Natural killer cell (primary cell): Measurements from ENCODE around the gene C4A. TPM values are rescaled to one million over a fixed set of nuclear protein-coding genes. Genes with fewer than 3 reads are reported as not detected.

Experiments used
- ATAC-seq, 3 donors: fragments of 150-1000 bp in 2 of 3; fragments of 200-7000 bp in 1 of 3; cut with Tn5 transposase; 1 replicate in 1 of 3; 2 replicates in 2 of 3; pipeline ENCODE4 v1.10.0; 2021; ENCODE audit warnings: mild to moderate bottlenecking in 2 of 3, moderate library complexity in 2 of 3
- DNase-seq, 2 donors: peaks; one replicate each; pipeline versions ENCODE4 v3.0.0 to v3.0.0-alpha.2; 2013 to 2021; ENCODE audit warnings: mixed read lengths in 1 of 2
- H3K27ac ChIP-seq: one replicate; pipeline ENCODE4 v1.5.1; 2013; ENCODE audit warnings: mild to moderate bottlenecking, low read length
- H3K27me3 ChIP-seq: one replicate; pipeline ENCODE4 v1.6.1; 2013; ENCODE audit warnings: low read length; ENCODE audit not compliant: control insufficient read depth, insufficient read depth
- H3K36me3 ChIP-seq: one replicate; pipeline ENCODE4 v1.6.1; 2013; ENCODE audit warnings: low read length; ENCODE audit not compliant: control insufficient read depth, insufficient read depth
- H3K4me1 ChIP-seq: one replicate; pipeline ENCODE4 v1.6.1; 2013; ENCODE audit warnings: low read length; ENCODE audit not compliant: control insufficient read depth, insufficient read depth
- H3K4me3 ChIP-seq: one replicate; pipeline ENCODE4 v1.5.1; 2013; ENCODE audit warnings: low read length
- H3K9me3 ChIP-seq: one replicate; pipeline ENCODE4 v1.6.1; 2013; ENCODE audit warnings: low read length; ENCODE audit not compliant: control insufficient read depth, insufficient read depth
- H3K27ac Mint-ChIP-seq, 2 donors: one replicate each; pipeline ENCODE4 v1.8.0; 2022; ENCODE audit warnings: mild to moderate bottlenecking in 2 of 2, mixed read lengths in 2 of 2, moderate library complexity in 1 of 2
- H3K27me3 Mint-ChIP-seq, 2 donors: one replicate each; pipeline ENCODE4 v1.8.0; 2022; ENCODE audit warnings: low read depth in 2 of 2, mixed read lengths in 2 of 2
- H3K36me3 Mint-ChIP-seq: one replicate; pipeline ENCODE4 v1.8.0; 2022; ENCODE audit warnings: mixed read lengths
- H3K4me1 Mint-ChIP-seq, 2 donors: one replicate each; pipeline ENCODE4 v1.8.0; 2022; ENCODE audit warnings: mixed read lengths in 2 of 2
- H3K4me3 Mint-ChIP-seq: one replicate; pipeline ENCODE4 v1.8.0; 2022; ENCODE audit warnings: mild to moderate bottlenecking, moderate library complexity, mixed read lengths
- H3K9me3 Mint-ChIP-seq, 2 donors: one replicate each; pipeline ENCODE4 v1.8.0; 2022; ENCODE audit warnings: mixed read lengths in 2 of 2
- CTCF ChIP-seq: fragments of 200-600 bp; IDR thresholded peaks from one replicate; pipeline ENCODE4 v1.8.0; 2022; ENCODE audit warnings: antibody characterized with exemption
- WGBS: methylation state at CpG from one replicate; pipeline ENCODE4 v1.1.7; 2013; ENCODE audit warnings: missing lambda C conversion rate; ENCODE audit not compliant: insufficient coverage; 5-methylcytosine and 5-hydroxymethylcytosine counted together
- intact Hi-C: fragments of 100-400 bp; cut with micrococcal nuclease; formaldehyde crosslinking; loops from one replicate; pipeline ENCODE4 v1.14.2; 2022
- total RNA-seq, 4 donors: library from RNA; stranded (reverse); fragments of 120-200 nt in 1 of 4; gene quantifications; one replicate each; pipeline versions ENCODE4 v1.2.3 to v1.2.4, GENCODE V29; 2013 to 2022

Gene C4A
- total RNA-seq, 3 donors from 2014 or later (not counting 1 experiment from before 2014, with no cell fraction given), result 5.0 to 8.2 (median 5.4) TPM

GRCh38 chr6:31967926-31968320, 13.9 kb upstream of the C4A start:
- no peaks in the 10 kb centered on the region for H3K9me3 Mint-ChIP-seq
- no peaks in the 10 kb centered on the region for H3K9me3 ChIP-seq
- peaks cover 20% of the 10 kb centered on the region for H3K4me1 ChIP-seq
- no peak for DNase-seq
- H3K4me3 Mint-ChIP-seq, result no peak overlapping the region
- H3K27me3 ChIP-seq, result no peaks in the 10 kb centered on the region
- H3K36me3 Mint-ChIP-seq, result peaks cover 7% of the 10 kb centered on the region
- peaks cover 12 to 32% of the 10 kb centered on the region in 2 donors for H3K4me1 Mint-ChIP-seq
- no peaks in the 10 kb centered on the region for H3K27me3 Mint-ChIP-seq
- peak overlapping the region in 1 of 2 donors; percentile 76 for H3K27ac Mint-ChIP-seq
- intact Hi-C loops, result no loop called here
- H3K4me3 ChIP-seq, result no peak overlapping the region
- H3K36me3 ChIP-seq, result peaks cover 74% of the 10 kb centered on the region
- no peak overlapping the region for H3K27ac ChIP-seq
- TF ChIP-seq CTCF, result no peak
- no peak for ATAC-seq
- WGBS, result 90% methylated on average over 3 of the region's 3 CpGs

- no peak for DNase-seq
- intact Hi-C loops, result no loop called here
These were observed 13.5 kb upstream of the C4A start for GRCh38 chr6:31968326-31968725.

GRCh38 chr6:31968791-31969711, 12.8 kb upstream of the C4A start:
- peaks cover 23% of the 10 kb centered on the region for H3K4me1 ChIP-seq
- ATAC-seq, result no peak
- no peak for DNase-seq
- Mint-ChIP-seq H3K4me3 (peak overlapping the region; percentile 9), H3K4me1 (peaks cover 20 to 42% of the 10 kb centered on the region in 2 donors), H3K27ac (peak overlapping the region; percentile 93 to 97), H3K9me3 (no peaks in the 10 kb centered on the region), H3K27me3 (no peaks in the 10 kb centered on the region), H3K36me3 (peaks cover 7% of the 10 kb centered on the region)
- H3K36me3 ChIP-seq, result peaks cover 63% of the 10 kb centered on the region
- TF ChIP-seq CTCF, result no peak
- intact Hi-C loops, result no loop called here
- WGBS, result 94% methylated on average over 22 of the region's 23 CpGs
- H3K4me3 ChIP-seq, result no peak overlapping the region
- H3K27ac ChIP-seq, result no peak overlapping the region
- no peaks in the 10 kb centered on the region for H3K27me3 ChIP-seq
- H3K9me3 ChIP-seq, result no peaks in the 10 kb centered on the region

More at GRCh38 chr6:31968326-31968725, 13.5 kb upstream of the C4A start:
- no peak for ATAC-seq
- Histone ChIP-seq H3K27me3 (no peaks in the 10 kb centered on the region), H3K27ac (no peak overlapping the region), H3K36me3 (peaks cover 70% of the 10 kb centered on the region), H3K9me3 (no peaks in the 10 kb centered on the region), H3K4me3 (no peak overlapping the region), H3K4me1 (peaks cover 23% of the 10 kb centered on the region)
- H3K27ac Mint-ChIP-seq, result peak overlapping the region in 1 of 2 donors; percentile 76
- no peak for TF ChIP-seq CTCF
- H3K9me3 Mint-ChIP-seq, result no peaks in the 10 kb centered on the region
- WGBS, result 95% methylated on average over 11 of the region's 11 CpGs
- H3K36me3 Mint-ChIP-seq, result peaks cover 7% of the 10 kb centered on the region
- H3K4me1 Mint-ChIP-seq, result peaks cover 16 to 36% of the 10 kb centered on the region in 2 donors
- H3K4me3 Mint-ChIP-seq, result no peak overlapping the region
- H3K27me3 Mint-ChIP-seq, result no peaks in the 10 kb centered on the region
